NB4 (cell line): ENCODE data around the gene GIPC2.

Experiments used
- DNase-seq: peaks from one replicate; pipeline ENCODE4 v3.0.0; 2010; ENCODE audit warnings: low read depth
- H3K4me3 ChIP-seq: one replicate; pipeline ENCODE4 v1.5.1; 2011; ENCODE audit warnings: mild to moderate bottlenecking, low read depth, low read length, moderate library complexity
- CTCF ChIP-seq: IDR thresholded peaks from one replicate; pipeline ENCODE4 v1.5.1; 2012; ENCODE audit warnings: low read depth, low read length
- MAX ChIP-seq: IDR thresholded peaks from 2 replicates; pipeline ENCODE4 v1.6.1; 2011; ENCODE audit warnings: low read depth, low read length
- MYC ChIP-seq: IDR thresholded peaks from 2 replicates; pipeline ENCODE4 v1.6.1; 2011; ENCODE audit warnings: low read depth, low read length
- POLR2A ChIP-seq: IDR thresholded peaks from 2 replicates; pipeline ENCODE4 v1.6.1; 2011; ENCODE audit warnings: mild to moderate bottlenecking; ENCODE audit not compliant: insufficient read length; ENCODE audit errors: extremely low read depth

Gene GIPC2

GRCh38 chr1:78147031-78147430, 101.3 kb downstream of the GIPC2 start:
- no peak for TF ChIP-seq CTCF
- no peak for TF ChIP-seq MAX
- no peak for TF ChIP-seq MYC
- no peak for TF ChIP-seq POLR2A
- H3K4me3 ChIP-seq: no peak overlapping the region
- DNase-seq: no peak

GRCh38 chr1:78153092-78153736, 107.4 kb downstream of the GIPC2 start:
- DNase-seq: no peak
- no peak for TF ChIP-seq CTCF
- TF ChIP-seq MAX: no peak
- TF ChIP-seq POLR2A: no peak
- no peak for TF ChIP-seq MYC
- H3K4me3 ChIP-seq: no peak overlapping the region

- DNase-seq: no peak
- H3K4me3 ChIP-seq: no peak overlapping the region
- TF ChIP-seq POLR2A: no peak
Measured at GRCh38 chr1:78155121-78155520, 109.4 kb downstream of the GIPC2 start.

- TF ChIP-seq POLR2A (no peak), MYC (no peak), MAX (no peak), CTCF (no peak)
- H3K4me3 ChIP-seq: no peak overlapping the region
- no peak for DNase-seq
Measured at GRCh38 chr1:78156805-78157521, 111.2 kb downstream of the GIPC2 start.

- no peak for DNase-seq
- TF ChIP-seq POLR2A (no peak), MYC (no peak), MAX (no peak), CTCF (no peak)
- no peak overlapping the region for H3K4me3 ChIP-seq
Measured at GRCh38 chr1:78165816-78166215, 120.0 kb downstream of the GIPC2 start.

GRCh38 chr1:78168306-78168705, 122.5 kb downstream of the GIPC2 start:
- TF ChIP-seq CTCF: no peak
- TF ChIP-seq MAX: no peak
- no peak for TF ChIP-seq MYC
- TF ChIP-seq POLR2A: no peak
- peak; percentile 14 for DNase-seq
- H3K4me3 ChIP-seq: no peak overlapping the region
